ENCODE data around the gene PMFBP1. TPM values are rescaled to one million over a fixed set of nuclear protein-coding genes. Genes with fewer than 3 reads are reported as not detected.

PMFBP1 gene
- total and polyA plus RNA-seq, 4 donors, result 0.62 to 1.3 (median 1.0) TPM

DNA sequence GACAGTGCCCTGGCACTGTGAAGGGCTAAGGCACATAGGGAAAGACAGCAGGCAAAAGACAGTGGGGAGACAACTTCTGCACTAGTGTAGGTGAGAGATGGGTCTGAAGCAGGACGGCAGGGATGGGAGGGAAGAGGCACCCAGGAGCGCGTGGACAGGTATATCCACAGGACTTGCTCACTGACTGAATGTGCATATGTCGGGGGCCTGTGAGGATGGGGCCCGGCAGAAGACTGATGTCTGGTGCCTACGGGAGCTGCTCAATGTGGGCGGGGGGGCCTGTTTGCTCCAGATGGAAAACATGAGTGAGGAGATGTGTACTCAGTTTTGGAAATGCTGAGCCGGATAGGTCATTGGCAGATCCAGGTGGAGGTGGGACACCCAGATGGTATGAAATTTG is 47.3 kb upstream of the PMFBP1 start:
- Histone ChIP-seq H3K36me3 (ENCODE audit: control insufficient read depth in 4 of 4, insufficient read depth in 4 of 4, low read length in 4 of 4) (no peaks in the 10 kb centered on the region), H3K4me3 (no peak overlapping the region), H3K27ac (ENCODE audit: low read depth in 1 of 2, low read length in 1 of 2) (no peak overlapping the region), H3K9ac (ENCODE audit: insufficient read depth in 1 of 2, low read length in 2 of 2) (no peak overlapping the region), H3K27me3 (ENCODE audit: control insufficient read depth in 3 of 3, insufficient read depth in 3 of 3, low read length in 2 of 3) (no peaks in the 10 kb centered on the region), H3K4me1 (ENCODE audit: control insufficient read depth in 5 of 5, insufficient read depth in 5 of 5, low read length in 5 of 5) (peaks cover 0 to 3% (median 0%) of the 10 kb centered on the region in 5 donors), H3K9me3 (ENCODE audit: control insufficient read depth in 4 of 4, insufficient read depth in 3 of 4, low read length in 3 of 4) (peaks cover 0 to 2% (median 0%) of the 10 kb centered on the region in 4 donors)
- WGBS, 2 donors, result 92 to 95% methylated on average over 8 of the region's 8 CpGs
- DNase-seq (no peak), ATAC-seq (ENCODE audit: insufficient read depth, low FRiP score) (no peak)
- TF ChIP-seq, protein P1, sequence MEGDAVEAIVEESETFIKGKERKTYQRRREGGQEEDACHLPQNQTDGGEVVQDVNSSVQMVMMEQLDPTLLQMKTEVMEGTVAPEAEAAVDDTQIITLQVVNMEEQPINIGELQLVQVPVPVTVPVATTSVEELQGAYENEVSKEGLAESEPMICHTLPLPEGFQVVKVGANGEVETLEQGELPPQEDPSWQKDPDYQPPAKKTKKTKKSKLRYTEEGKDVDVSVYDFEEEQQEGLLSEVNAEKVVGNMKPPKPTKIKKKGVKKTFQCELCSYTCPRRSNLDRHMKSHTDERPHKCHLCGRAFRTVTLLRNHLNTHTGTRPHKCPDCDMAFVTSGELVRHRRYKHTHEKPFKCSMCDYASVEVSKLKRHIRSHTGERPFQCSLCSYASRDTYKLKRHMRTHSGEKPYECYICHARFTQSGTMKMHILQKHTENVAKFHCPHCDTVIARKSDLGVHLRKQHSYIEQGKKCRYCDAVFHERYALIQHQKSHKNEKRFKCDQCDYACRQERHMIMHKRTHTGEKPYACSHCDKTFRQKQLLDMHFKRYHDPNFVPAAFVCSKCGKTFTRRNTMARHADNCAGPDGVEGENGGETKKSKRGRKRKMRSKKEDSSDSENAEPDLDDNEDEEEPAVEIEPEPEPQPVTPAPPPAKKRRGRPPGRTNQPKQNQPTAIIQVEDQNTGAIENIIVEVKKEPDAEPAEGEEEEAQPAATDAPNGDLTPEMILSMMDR (IDR thresholded peaks at IDR 0.05; ENCODE audit: control extremely low read depth, extremely low read depth), result no peak

DNA sequence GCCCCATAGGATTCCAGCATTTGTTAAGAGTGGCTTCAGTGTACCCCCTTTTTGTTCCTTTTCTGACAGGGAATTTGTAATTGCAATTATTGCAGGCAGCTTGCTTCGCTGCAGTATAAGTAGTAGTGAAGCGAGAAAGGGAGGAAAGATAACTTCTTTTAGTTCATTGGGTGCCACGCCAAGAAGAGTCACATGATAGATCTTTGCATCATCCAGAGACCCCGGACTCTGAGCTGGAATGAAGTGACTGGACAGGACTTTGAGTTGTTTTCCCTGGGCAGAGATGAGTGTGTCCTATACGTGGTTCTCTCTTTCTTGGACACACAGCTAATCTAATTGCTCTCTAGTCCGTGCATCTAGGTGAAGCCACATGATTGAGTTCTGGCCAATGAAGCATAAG is 44.8 kb upstream of the PMFBP1 start:
- Histone ChIP-seq H3K36me3 (ENCODE audit: control insufficient read depth in 4 of 4, insufficient read depth in 4 of 4, low read length in 4 of 4) (no peaks in the 10 kb centered on the region), H3K4me1 (ENCODE audit: control insufficient read depth in 5 of 5, insufficient read depth in 5 of 5, low read length in 5 of 5) (peaks cover 0 to 3% (median 0%) of the 10 kb centered on the region in 5 donors), H3K9me3 (ENCODE audit: control insufficient read depth in 4 of 4, insufficient read depth in 3 of 4, low read length in 3 of 4) (peaks cover 0 to 2% (median 0%) of the 10 kb centered on the region in 4 donors), H3K27me3 (ENCODE audit: control insufficient read depth in 3 of 3, insufficient read depth in 3 of 3, low read length in 2 of 3) (no peaks in the 10 kb centered on the region), H3K9ac (ENCODE audit: insufficient read depth in 1 of 2, low read length in 2 of 2) (no peak overlapping the region), H3K27ac (ENCODE audit: low read depth in 1 of 2, low read length in 1 of 2) (no peak overlapping the region), H3K4me3 (no peak overlapping the region)
- ATAC-seq (ENCODE audit: insufficient read depth, low FRiP score), result no peak
- WGBS, 2 donors, result 82 to 93% methylated on average over 6 of the region's 6 CpGs
- DNase-seq, result peak in 1 of 3 donors; percentile 37
- TF ChIP-seq, protein P1 (IDR thresholded peaks at IDR 0.05; ENCODE audit: control extremely low read depth, extremely low read depth), result no peak

DNA sequence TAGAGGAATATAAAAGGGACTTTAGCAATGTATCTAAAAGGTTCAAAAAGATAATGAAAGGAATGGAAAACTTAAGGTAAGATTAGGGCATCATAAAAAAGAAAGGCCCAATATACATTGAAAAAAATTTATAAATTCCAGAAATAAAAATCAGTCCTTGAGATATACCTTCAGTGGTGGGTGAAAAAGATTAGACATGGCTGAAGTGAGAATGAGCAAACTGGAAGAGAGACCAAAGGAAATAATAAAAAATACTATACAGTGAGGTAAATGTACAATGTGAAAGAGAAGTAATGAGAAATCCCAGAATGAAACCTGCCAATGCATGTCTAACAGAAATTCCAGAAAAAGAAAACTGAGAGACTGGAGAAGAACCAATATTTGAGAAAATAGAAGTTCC is 42.9 kb upstream of the PMFBP1 start:
- peaks cover 0 to 2% (median 0%) of the 10 kb centered on the region in 4 donors for H3K9me3 ChIP-seq (ENCODE audit: control insufficient read depth in 4 of 4, insufficient read depth in 3 of 4, low read length in 3 of 4)
- H3K4me1 ChIP-seq (ENCODE audit: control insufficient read depth in 5 of 5, insufficient read depth in 5 of 5, low read length in 5 of 5), result no peaks in the 10 kb centered on the region
- no peak for DNase-seq
- no peaks in the 10 kb centered on the region for H3K27me3 ChIP-seq (ENCODE audit: control insufficient read depth in 3 of 3, insufficient read depth in 3 of 3, low read length in 2 of 3)
- TF ChIP-seq, protein P1 (IDR thresholded peaks at IDR 0.05; ENCODE audit: control extremely low read depth, extremely low read depth), result no peak
- no peak overlapping the region for H3K9ac ChIP-seq (ENCODE audit: insufficient read depth in 1 of 2, low read length in 2 of 2)
- no peak overlapping the region for H3K4me3 ChIP-seq
- no peaks in the 10 kb centered on the region for H3K36me3 ChIP-seq (ENCODE audit: control insufficient read depth in 4 of 4, insufficient read depth in 4 of 4, low read length in 4 of 4)
- no peak for ATAC-seq (ENCODE audit: insufficient read depth, low FRiP score)
- H3K27ac ChIP-seq (ENCODE audit: low read depth in 1 of 2, low read length in 1 of 2), result no peak overlapping the region

DNA sequence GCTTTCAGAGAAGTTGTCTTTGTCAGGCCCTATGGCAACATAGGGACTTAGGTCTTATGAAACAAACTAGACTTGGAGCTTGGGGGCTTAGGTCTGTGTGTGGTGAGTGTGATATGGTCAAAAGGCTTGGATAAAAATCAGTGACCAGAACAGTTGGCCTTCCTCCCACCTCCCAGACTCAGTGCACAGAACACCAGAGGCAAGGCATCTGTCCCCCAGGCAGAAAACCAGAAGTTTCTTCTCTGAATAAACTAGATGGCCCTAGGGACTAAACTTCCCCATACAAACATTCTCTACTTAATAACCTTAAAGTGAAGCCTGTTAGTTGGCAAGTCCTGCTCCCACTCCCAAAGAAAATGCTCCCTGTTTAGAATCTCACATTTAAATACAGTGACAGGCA is 39.2 kb upstream of the PMFBP1 start:
- Histone ChIP-seq H3K9me3 (ENCODE audit: control insufficient read depth in 4 of 4, insufficient read depth in 3 of 4, low read length in 3 of 4) (peaks cover 0 to 2% (median under 1%) of the 10 kb centered on the region in 4 donors), H3K9ac (ENCODE audit: insufficient read depth in 1 of 2, low read length in 2 of 2) (no peak overlapping the region), H3K4me3 (no peak overlapping the region), H3K27me3 (ENCODE audit: control insufficient read depth in 3 of 3, insufficient read depth in 3 of 3, low read length in 2 of 3) (no peaks in the 10 kb centered on the region), H3K36me3 (ENCODE audit: control insufficient read depth in 4 of 4, insufficient read depth in 4 of 4, low read length in 4 of 4) (no peaks in the 10 kb centered on the region), H3K4me1 (ENCODE audit: control insufficient read depth in 5 of 5, insufficient read depth in 5 of 5, low read length in 5 of 5) (no peaks in the 10 kb centered on the region), H3K27ac (ENCODE audit: low read depth in 1 of 2, low read length in 1 of 2) (no peak overlapping the region)
- TF ChIP-seq, protein P1 (IDR thresholded peaks at IDR 0.05; ENCODE audit: control extremely low read depth, extremely low read depth), result no peak
- no peak for DNase-seq
- no peak for ATAC-seq (ENCODE audit: insufficient read depth, low FRiP score)
